Ascending aorta (tissue), 2 donors: Measurements from ENCODE around the gene WDR73. TPM values are rescaled to one million over a fixed set of nuclear protein-coding genes. Genes with fewer than 3 reads are reported as not detected.

Source experiments
- DNase-seq, 2 donors: peaks; one replicate each; pipeline ENCODE4 v3.0.0-alpha.2; 2019; ENCODE audit warnings: low spot score in 2 of 2
- H3K27ac ChIP-seq, 2 donors: fragments of 200-600 bp; sonication (generic); one replicate each; pipeline ENCODE4 v1.5.1; 2016 to 2017; ENCODE audit warnings: mild to moderate bottlenecking in 1 of 2
- H3K27me3 ChIP-seq: fragments of 200-600 bp; sonication (generic); one replicate; pipeline ENCODE4 v1.5.1; 2017
- H3K36me3 ChIP-seq, 2 donors: fragments of 200-600 bp; sonication (generic); one replicate each; pipeline ENCODE4 v1.5.1; 2016
- H3K4me1 ChIP-seq, 2 donors: fragments of 200-600 bp; sonication (generic); one replicate each; pipeline ENCODE4 v1.5.1; 2016 to 2017; ENCODE audit warnings: mild to moderate bottlenecking in 1 of 2
- H3K4me3 ChIP-seq, 2 donors: fragments of 200-600 bp; sonication (generic); one replicate each; pipeline ENCODE4 v1.5.1; 2016 to 2017; ENCODE audit warnings: mild to moderate bottlenecking in 1 of 2
- H3K9me3 ChIP-seq, 2 donors: fragments of 200-600 bp; sonication (generic); one replicate each; pipeline ENCODE4 v1.5.1; 2016
- CTCF ChIP-seq, 3 experiments: fragments of 200-600 bp in 2 of 3; fragments of 450-650 bp in 1 of 3; sonication (generic) in 2 of 3; IDR thresholded peaks; one replicate each; pipeline ENCODE4 v1.5.1; 2016 to 2019; ENCODE audit warnings: antibody characterized with exemption in 3 of 3, mild to moderate bottlenecking in 1 of 3, moderate library complexity in 1 of 3
- intact Hi-C: fragments of 100-400 bp; cut with DNase I; formaldehyde crosslinking; loops from one replicate; pipeline ENCODE4 v1.15.1; 2023
- total RNA-seq: library from RNA; depleted of rRNA; stranded (reverse); fragments of >200 nt; gene quantifications from one replicate; pipeline ENCODE4 v1.1.0, GENCODE V29; 2016

Gene WDR73
- total RNA-seq, 1 donor from 2014 or later = 29.5 TPM

DNA sequence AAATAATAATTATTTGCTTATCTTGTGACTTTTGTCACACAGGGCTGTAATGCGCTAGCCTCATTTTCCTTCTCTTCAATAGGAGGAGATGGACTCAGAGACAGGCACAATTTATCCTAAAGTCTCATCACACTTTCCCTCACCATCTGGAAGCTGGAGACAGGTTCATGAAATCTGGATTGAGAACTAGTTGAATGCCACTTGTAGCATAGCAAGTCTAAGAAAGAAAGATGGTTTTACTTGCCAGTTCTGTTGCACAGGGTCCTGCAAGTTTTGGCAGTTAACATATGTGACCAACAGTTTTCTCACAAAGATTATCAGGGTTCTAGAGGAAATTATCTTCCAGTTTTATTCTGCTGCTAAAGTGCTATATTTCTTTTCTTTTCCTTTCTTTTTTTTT, 62.3 kb downstream of the WDR73 start:
- intact Hi-C loops = no loop called here
- H3K27ac ChIP-seq = no peak overlapping the region
- H3K9me3 ChIP-seq = no peaks in the 10 kb centered on the region
- H3K36me3 ChIP-seq = no peaks in the 10 kb centered on the region
- H3K4me3 ChIP-seq = no peak overlapping the region
- DNase-seq = no peak
- no peak for TF ChIP-seq CTCF (IDR thresholded peaks at IDR 0.05)
- no peaks in the 10 kb centered on the region for H3K4me1 ChIP-seq
- H3K27me3 ChIP-seq = no peaks in the 10 kb centered on the region

DNA sequence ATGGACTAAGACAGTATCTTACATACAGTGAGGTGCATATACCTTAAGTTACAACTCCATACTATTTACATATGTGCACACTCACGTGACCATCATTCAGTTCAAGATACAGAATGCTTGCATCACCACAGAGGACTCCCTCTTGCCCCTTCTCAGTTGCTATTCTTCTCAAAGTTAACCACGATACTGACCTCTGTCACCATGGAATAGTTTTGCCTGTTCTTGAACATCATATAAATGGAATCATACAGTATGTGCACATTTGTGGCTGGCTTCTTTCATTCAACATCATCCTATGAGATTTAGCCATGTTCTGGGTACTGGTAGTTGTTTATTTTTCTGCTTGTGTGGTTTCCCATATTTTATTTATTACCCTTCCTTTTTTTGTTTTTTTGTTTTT, 63.7 kb downstream of the WDR73 start:
- TF ChIP-seq CTCF (IDR thresholded peaks at IDR 0.05) = no peak

More for the DNA sequence above, 63.7 kb downstream of the WDR73 start:
- no peak for DNase-seq
- intact Hi-C loops = no loop called here
- Histone ChIP-seq H3K4me1 (no peaks in the 10 kb centered on the region), H3K36me3 (no peaks in the 10 kb centered on the region), H3K27ac (no peak overlapping the region), H3K4me3 (no peak overlapping the region), H3K27me3 (no peaks in the 10 kb centered on the region), H3K9me3 (no peaks in the 10 kb centered on the region)

Other genes starting within 250 kb of the WDR73 start
- gene ZSCAN2, start 53.3 kb downstream of the WDR73 start, total RNA-seq = 4.6 TPM
- gene NMB, start 3.9 kb upstream of the WDR73 start, total RNA-seq = 18.8 TPM
- 31.6 TPM for gene SEC11A, start 61.9 kb upstream of the WDR73 start, total RNA-seq
- gene ZNF592, start 94.3 kb upstream of the WDR73 start, total RNA-seq = 36.1 TPM
- 38.0 TPM for gene ALPK3, start 163.1 kb upstream of the WDR73 start, total RNA-seq
- not detected for gene SLC28A1, start 230.4 kb upstream of the WDR73 start, total RNA-seq